HepG2 (cell line): Measurements from ENCODE around the gene SH2B2. TPM values are rescaled to one million over a fixed set of nuclear protein-coding genes. Genes with fewer than 3 reads are reported as not detected.

Experiments used
- CEBPB ChIP-seq: IDR thresholded peaks from 2 replicates; pipeline ENCODE4 v1.6.1; 2011; ENCODE audit warnings: low read depth, low read length, improper control_type of control experiment, borderline replicate concordance
- HMG20A ChIP-seq: IDR thresholded peaks from 2 replicates; pipeline ENCODE4 v1.6.1; 2016; ENCODE audit warnings: borderline replicate concordance
- HMGA1 ChIP-seq: sonication (generic); formaldehyde crosslinking; conservative IDR thresholded peaks from 2 replicates; pipeline ENCODE4 v1.4.0; 2020; ENCODE audit warnings: missing genetic modification reagents
- IRF9 ChIP-seq: sonication (generic); formaldehyde crosslinking; IDR thresholded peaks from 2 replicates; pipeline ENCODE4 v1.8.0; 2022; ENCODE audit warnings: missing genetic modification reagents, mild to moderate bottlenecking, borderline replicate concordance
- KLF11 ChIP-seq: IDR thresholded peaks from 2 replicates; pipeline ENCODE4 v1.6.1; 2016; ENCODE audit warnings: missing compliant biosample characterization
- KMT2A ChIP-seq: sonication (generic); formaldehyde crosslinking; IDR thresholded peaks from 2 replicates; pipeline ENCODE4 v1.4.0; 2020; ENCODE audit warnings: missing genetic modification reagents
- NBN ChIP-seq: fragments of 450-650 bp; conservative IDR thresholded peaks from 2 replicates; pipeline ENCODE4 v1.6.1; 2017
- NPAS2 ChIP-seq: sonication (generic); formaldehyde crosslinking; IDR thresholded peaks from 2 replicates; pipeline ENCODE4 v1.8.0; 2022; ENCODE audit warnings: mild to moderate bottlenecking, missing genetic modification reagents, borderline replicate concordance
- SAFB2 ChIP-seq: sonication (generic); formaldehyde crosslinking; IDR thresholded peaks from 2 replicates; pipeline ENCODE4 v1.5.1; 2020; ENCODE audit warnings: missing genetic modification reagents, low read depth, mild to moderate bottlenecking, borderline replicate concordance
- SYNCRIP ChIP-seq: fragments of 200-400 bp; formaldehyde crosslinking; IDR thresholded peaks from 2 replicates; pipeline ENCODE4 v1.6.1; 2018; ENCODE audit warnings: mild to moderate bottlenecking, low read depth, low read length; ENCODE audit not compliant: insufficient read depth
- THYN1 ChIP-seq: sonication (generic); formaldehyde crosslinking; IDR thresholded peaks from 2 replicates; pipeline ENCODE4 v1.8.1; 2023; ENCODE audit warnings: low read depth, mild to moderate bottlenecking, moderate library complexity, missing genetic modification reagents, borderline replicate concordance
- YEATS2 ChIP-seq: sonication (generic); formaldehyde crosslinking; IDR thresholded peaks from 2 replicates; pipeline ENCODE4 v1.4.0; 2020; ENCODE audit warnings: missing genetic modification reagents, borderline replicate concordance
- ZBTB42 ChIP-seq: sonication (generic); formaldehyde crosslinking; IDR thresholded peaks from 2 replicates; pipeline ENCODE4 v1.5.0; 2020; ENCODE audit warnings: mild to moderate bottlenecking, missing genetic modification reagents
- ZFP36L2 ChIP-seq: sonication (generic); formaldehyde crosslinking; IDR thresholded peaks from 2 replicates; pipeline ENCODE4 v1.4.0; 2020; ENCODE audit warnings: missing genetic modification reagents
- ZNF276 ChIP-seq: sonication (generic); formaldehyde crosslinking; IDR thresholded peaks from 2 replicates; pipeline ENCODE4 v1.4.0; 2020; ENCODE audit warnings: mild to moderate bottlenecking, low read depth, missing genetic modification reagents
- ZNF552 ChIP-seq: sonication (generic); formaldehyde crosslinking; IDR thresholded peaks from 2 replicates; pipeline ENCODE4 v1.9.0; 2022; ENCODE audit warnings: missing genetic modification reagents, mild to moderate bottlenecking, borderline replicate concordance
- ZNF567 ChIP-seq: sonication (generic); formaldehyde crosslinking; IDR thresholded peaks from 2 replicates; pipeline ENCODE4 v1.8.1; 2023; ENCODE audit warnings: mild to moderate bottlenecking, missing genetic modification reagents, borderline replicate concordance
- ZSCAN30 ChIP-seq: sonication (generic); formaldehyde crosslinking; IDR thresholded peaks from 2 replicates; pipeline ENCODE4 v1.5.0; 2020; ENCODE audit warnings: mild to moderate bottlenecking, missing genetic modification reagents
- ZSCAN9 ChIP-seq: IDR thresholded peaks from 2 replicates; pipeline ENCODE4 v1.6.1; 2016; ENCODE audit warnings: borderline replicate concordance
- polyA plus RNA-seq, 8 experiments: library from polyadenylated mRNA; depleted of rRNA in 3 of 8; stranded (reverse) in 7 of 8; unstranded in 1 of 8; fragments of >200 nt; fragmentation: Illumina TruSeq in 4 of 8; extraction: Trizol in 4 of 8; gene quantifications; 2 replicates each; pipeline versions ENCODE4 v1.2.1 to v1.2.3, GENCODE V29; 2011 to 2016; ENCODE audit warnings: low read depth in 4 of 8, missing spikeins in 1 of 8, mixed read lengths in 1 of 8; ENCODE audit not compliant: insufficient read depth in 1 of 8
- total RNA-seq, 5 experiments: library from RNA; depleted of rRNA; stranded (reverse); fragments of >200 nt; fragmentation: Illumina TruSeq; extraction: Trizol; gene quantifications; 2 replicates each; pipeline ENCODE4 v1.2.3, GENCODE V29; 2016; ENCODE audit warnings: low read depth in 1 of 5
- TF ChIP-seq, protein P1 (sequence below): sonication (generic); formaldehyde crosslinking; IDR thresholded peaks from 2 replicates; pipeline ENCODE4 v1.5.1; 2020; ENCODE audit warnings: mild to moderate bottlenecking, moderate library complexity, missing genetic modification reagents
- TF ChIP-seq, protein P2 (sequence below): sonication (generic); formaldehyde crosslinking; conservative IDR thresholded peaks from 2 replicates; pipeline ENCODE4 v1.8.0; 2022; ENCODE audit warnings: missing genetic modification reagents
- TF ChIP-seq, protein P3 (sequence below): sonication (generic); formaldehyde crosslinking; IDR thresholded peaks from 2 replicates; pipeline ENCODE4 v1.8.0; 2022; ENCODE audit warnings: low read depth, missing genetic modification reagents

The SH2B2 gene
- total and polyA plus RNA-seq, 2 of the 13 experiments (the other 11 are each of a cell fraction or from before 2014, with no cell fraction given), result 0.46 to 1.3 TPM

DNA sequence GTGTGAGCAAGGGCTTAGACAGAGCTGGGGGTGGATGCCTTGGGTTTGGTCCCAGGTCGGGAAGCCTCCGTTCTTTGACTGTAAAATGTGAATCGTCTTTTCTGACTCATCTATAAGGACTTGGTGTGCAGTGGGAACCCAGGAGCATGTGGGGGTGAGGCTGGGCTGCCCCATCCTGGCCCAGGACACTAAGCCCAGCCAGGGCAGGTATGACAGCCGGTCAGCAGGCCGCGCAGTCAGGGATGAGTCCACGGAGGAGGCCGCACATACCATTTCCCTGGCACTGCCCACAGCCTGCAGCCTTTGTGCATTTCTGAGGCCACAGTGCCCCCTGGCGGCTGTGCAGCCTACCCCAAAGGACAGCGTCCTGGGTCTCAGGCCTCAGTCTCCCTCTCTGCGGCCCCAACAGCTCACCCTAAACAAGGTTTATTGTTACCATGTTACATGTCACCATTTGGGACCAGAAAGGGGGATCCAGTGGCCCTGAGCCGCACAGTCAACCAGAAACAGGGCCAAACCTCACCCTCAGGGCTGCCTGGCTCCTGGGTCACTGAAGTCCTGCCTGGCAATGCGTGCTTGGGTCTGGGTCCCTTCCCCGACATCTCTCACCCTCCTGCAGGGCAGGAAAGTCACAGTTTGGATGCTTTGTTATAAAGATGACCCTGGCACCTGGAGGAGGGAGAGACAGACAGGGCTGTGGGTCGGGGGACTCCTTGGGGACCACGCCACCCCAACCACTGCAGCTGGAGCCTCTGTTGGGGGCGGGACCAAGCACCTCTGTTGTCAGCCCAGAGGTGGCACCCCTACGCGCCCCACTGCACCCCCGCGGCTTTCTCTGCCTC is 14.4 kb upstream of the SH2B2 start (continued):
- TF ChIP-seq ZNF276 (CRISPR knock-in tag) (no peak), NBN (no peak), SYNCRIP (no peak), HMG20A (CRISPR knock-in tag) (no peak), KLF11 (no peak), CEBPB (no peak), ZBTB42 (no peak), ZNF567 (no peak), HMGA1 (CRISPR knock-in tag) (no peak), NPAS2 (CRISPR knock-in tag) (no peak), ZNF552 (CRISPR knock-in tag) (no peak), IRF9 (CRISPR knock-in tag) (no peak), ZSCAN9 (CRISPR knock-in tag) (no peak), KMT2A (CRISPR knock-in tag) (no peak), SAFB2 (no peak), THYN1 (CRISPR knock-in tag) (no peak), YEATS2 (CRISPR knock-in tag) (peak; percentile 32; the same call in 1 of the 2 replicates), ZFP36L2 (CRISPR knock-in tag) (no peak), ZSCAN30 (CRISPR knock-in tag) (no peak)
- TF ChIP-seq, protein P1, sequence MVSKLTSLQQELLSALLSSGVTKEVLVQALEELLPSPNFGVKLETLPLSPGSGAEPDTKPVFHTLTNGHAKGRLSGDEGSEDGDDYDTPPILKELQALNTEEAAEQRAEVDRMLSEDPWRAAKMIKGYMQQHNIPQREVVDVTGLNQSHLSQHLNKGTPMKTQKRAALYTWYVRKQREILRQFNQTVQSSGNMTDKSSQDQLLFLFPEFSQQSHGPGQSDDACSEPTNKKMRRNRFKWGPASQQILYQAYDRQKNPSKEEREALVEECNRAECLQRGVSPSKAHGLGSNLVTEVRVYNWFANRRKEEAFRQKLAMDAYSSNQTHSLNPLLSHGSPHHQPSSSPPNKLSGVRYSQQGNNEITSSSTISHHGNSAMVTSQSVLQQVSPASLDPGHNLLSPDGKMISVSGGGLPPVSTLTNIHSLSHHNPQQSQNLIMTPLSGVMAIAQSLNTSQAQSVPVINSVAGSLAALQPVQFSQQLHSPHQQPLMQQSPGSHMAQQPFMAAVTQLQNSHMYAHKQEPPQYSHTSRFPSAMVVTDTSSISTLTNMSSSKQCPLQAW (CRISPR knock-in tag), result peak; percentile 50; the same call in 1 of the 2 replicates
- TF ChIP-seq, protein P2, sequence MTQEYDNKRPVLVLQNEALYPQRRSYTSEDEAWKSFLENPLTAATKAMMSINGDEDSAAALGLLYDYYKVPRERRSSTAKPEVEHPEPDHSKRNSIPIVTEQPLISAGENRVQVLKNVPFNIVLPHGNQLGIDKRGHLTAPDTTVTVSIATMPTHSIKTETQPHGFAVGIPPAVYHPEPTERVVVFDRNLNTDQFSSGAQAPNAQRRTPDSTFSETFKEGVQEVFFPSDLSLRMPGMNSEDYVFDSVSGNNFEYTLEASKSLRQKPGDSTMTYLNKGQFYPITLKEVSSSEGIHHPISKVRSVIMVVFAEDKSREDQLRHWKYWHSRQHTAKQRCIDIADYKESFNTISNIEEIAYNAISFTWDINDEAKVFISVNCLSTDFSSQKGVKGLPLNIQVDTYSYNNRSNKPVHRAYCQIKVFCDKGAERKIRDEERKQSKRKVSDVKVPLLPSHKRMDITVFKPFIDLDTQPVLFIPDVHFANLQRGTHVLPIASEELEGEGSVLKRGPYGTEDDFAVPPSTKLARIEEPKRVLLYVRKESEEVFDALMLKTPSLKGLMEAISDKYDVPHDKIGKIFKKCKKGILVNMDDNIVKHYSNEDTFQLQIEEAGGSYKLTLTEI (CRISPR knock-in tag), result no peak
- TF ChIP-seq, protein P3, sequence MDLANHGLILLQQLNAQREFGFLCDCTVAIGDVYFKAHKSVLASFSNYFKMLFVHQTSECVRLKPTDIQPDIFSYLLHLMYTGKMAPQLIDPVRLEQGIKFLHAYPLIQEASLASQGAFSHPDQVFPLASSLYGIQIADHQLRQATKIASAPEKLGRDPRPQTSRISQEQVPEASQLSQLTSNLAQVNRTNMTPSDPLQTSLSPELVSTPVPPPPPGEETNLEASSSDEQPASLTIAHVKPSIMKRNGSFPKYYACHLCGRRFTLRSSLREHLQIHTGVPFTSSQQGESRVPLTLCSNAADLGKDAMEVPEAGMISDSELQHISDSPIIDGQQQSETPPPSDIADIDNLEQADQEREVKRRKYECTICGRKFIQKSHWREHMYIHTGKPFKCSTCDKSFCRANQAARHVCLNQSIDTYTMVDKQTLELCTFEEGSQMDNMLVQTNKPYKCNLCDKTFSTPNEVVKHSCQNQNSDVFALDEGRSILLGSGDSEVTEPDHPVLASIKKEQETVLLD (CRISPR knock-in tag), result no peak
